GM19467 (cell line): ENCODE data around the gene MKRN3.
"Not testable (repeated sequence)": the region's sequence is repeated elsewhere in the genome, so short reads cannot be mapped to it uniquely, and the experiment has no call there.

Experiments used
- ATAC-seq: cut with Tn5 transposase; IDR thresholded peaks from one replicate; pipeline ENCODE4 v1.9.1; 2021; ENCODE audit warnings: mild to moderate bottlenecking, moderate library complexity; ENCODE audit not compliant: unreplicated experiment

MKRN3 gene

DNA sequence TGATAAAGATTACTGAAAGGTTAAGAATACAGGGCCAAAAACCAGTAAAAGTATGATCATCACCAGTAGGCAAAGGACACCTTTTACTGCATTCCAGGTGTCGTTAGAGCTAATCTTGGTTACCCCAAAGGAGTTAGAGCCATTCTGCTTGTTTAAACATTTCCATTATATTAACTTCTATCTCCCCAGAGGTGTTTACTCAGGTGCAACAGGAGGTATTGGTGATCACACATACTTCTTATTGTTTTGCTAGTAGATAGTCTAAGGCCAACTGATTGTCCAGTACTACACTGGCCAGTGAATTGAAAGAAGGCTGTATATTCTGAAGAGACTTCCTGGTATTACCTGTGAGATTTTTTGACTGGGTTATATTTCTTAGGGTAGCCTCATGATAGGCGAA is 22.8 kb downstream of the MKRN3 start:
- no peak for ATAC-seq

DNA sequence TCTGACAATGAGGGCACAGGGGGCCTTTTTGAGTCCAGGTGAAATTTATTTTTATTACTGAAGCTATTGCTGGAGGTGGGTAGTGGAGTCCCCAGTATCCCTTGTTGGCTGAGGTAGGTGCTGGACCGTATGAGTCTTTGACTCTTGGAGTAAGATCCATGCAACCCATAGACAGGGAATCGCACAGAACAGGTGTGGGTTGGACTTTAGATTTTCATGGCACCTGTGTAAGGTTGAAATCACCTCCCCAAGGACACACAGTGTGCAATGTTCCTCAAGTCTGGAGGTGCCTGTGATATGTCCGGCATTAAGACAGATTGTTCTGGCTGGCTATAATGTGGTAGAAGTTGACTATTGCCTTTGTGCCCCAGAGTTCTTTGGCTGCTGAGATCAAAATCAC is 23.5 kb downstream of the MKRN3 start:
- ATAC-seq, result no peak

DNA sequence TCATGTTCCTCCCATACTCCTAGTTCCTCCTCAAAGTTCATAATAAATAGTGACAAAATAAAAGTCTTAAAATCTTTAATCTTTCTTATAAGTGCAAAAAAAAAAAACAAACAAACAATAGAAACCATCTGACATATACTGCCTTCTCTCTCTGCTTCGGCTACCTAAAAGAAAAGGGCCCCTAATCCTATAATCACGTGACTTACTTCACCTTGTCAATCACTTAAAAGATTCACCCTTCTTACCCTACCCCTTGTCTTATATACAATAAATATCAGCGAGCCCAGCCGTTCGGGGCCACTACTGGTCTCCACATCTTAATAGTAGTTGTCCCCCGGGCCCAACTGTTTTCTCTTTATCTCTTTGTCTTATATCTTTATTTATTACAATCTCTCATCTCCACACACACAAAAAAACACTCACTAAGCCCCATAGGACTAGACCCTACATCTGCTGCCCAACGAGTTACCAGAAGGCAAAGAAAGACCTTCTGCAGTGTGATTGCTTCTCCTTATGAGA is 28.8 kb downstream of the MKRN3 start:
- no peak for ATAC-seq

DNA sequence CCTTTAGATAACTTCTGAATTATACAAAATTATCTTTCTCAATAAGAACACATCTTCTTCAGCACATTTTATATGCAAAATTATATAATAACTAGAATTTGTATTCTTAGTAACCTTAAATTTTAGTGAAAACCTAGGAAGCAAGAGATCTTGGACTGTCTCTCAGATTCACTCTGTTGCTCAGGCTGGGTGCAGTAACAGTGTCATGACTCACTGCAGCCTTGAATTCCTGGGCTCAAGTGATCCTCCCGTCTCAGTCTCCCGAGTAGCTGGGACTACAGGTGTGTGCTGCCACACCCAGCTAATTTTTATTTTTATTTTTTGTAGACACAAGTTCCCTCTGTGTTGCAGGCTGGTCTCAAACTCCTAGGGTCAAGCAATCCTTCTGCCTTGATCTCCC is 29.9 kb downstream of the MKRN3 start:
- ATAC-seq, result no peak

DNA sequence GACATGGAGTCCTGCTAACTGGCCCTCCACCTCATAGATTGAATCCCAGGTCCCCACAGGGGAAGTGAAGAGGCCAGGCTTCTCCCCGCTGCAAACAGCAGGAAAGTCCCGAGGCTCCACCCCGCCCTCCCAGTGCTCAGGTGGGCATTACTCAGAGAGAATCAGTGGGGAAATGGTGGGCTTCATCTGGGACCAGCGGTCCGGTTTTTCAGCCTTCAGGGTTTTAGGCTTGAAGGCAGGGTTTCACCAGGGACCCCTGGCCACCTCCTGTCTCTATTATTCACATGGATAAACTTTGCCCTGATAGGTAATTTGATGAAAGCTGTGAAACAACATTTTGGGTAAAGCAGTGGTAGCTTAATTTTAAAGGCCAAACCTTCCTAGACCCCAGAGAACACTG is 31.3 kb downstream of the MKRN3 start:
- no peak for ATAC-seq

DNA sequence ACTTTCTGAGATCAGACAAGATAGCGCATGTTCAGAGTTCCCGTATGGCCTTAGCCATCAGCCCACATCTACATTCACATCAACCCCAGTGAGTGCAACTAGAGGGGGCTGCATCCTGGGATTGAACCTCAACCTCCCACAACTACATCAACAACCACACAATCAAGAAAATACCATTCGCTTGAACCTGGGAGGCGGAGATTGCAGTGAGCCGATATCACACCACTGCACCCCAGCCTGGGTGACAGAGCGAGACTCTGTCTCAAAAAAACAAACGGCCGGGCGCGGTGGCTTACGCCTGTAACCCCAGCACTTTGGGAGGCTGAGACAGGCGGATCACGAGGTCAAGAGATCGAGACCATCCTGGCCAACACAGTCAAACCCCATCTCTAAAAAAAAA is 31.8 kb downstream of the MKRN3 start:
- ATAC-seq, result not testable (repeated sequence)

DNA sequence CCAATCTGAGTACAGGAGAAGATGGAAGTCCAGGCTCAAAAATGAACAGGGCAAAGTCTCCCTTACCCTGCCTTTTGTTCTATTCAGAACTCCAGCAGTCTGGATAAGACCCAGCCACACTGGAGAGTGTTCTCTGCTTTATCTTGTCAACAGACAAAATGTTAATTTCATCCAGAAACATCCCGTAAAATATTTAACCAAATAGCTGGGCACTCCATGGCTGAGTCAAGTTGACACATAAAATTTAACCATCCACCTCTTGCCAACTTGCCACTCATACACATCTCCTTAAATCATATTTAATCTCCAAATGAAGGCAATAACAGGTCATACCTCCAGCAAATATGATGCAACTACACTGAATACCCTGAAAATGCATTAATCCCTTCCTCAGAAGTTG is 33.6 kb downstream of the MKRN3 start:
- ATAC-seq, result no peak

DNA sequence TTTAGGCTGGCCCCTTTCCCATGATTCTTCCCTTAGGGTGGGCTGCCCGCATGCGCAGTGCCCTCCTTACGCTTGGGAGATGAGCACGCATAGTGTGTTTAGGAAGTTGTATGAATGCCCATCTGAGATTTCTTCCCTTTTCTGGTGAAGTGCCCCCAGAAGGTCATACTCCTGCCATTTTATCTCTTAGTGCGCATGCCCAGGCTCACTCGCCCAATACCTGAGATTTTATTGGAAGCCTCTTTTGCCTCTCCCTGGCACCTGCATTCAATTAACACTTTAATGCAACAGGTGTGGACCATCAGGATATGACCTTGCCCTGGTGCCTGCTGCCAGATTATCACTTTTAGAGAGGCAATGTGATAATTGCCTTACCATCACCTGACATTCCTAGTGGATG is 36.6 kb downstream of the MKRN3 start:
- ATAC-seq, result no peak

DNA sequence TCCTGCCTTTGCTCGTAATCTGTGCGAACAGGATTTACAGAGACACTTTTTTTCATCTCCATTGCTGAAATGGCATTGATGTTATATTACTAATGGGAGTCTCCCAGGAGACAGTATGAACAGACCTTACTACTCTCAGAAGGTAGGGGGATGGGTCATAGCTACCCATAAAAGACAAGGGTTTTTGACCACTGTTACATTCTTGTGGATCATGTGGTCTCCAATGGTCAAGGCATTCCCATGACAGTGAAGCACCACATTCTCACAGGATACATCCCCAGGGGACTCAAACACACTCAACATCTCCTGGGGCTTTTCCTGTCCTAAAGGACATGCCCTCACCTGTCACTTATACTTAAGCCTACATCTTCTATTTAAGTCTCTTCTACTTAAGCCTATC is 40.8 kb downstream of the MKRN3 start:
- ATAC-seq, result no peak

DNA sequence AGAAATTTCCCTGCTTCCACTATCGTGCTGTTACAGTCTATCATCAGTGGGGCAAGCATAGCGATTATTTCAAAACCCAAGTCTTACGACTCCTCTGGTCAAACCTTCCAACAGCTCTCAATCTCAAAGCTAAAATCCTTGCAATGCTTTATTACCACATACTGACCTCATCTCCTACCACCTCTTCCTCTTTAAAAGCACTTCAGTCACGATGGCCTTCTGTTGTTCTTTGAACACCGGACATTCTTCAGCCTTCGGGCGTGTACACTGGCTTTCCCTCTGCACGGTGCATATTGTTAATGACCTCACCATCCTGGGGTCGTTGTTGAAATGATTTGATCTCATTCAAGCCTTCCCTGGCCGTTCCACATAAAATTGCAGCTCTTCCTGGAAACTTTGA is 51.1 kb downstream of the MKRN3 start:
- no peak for ATAC-seq
